Measurements from ENCODE around the gene SND1.

SND1 gene

GRCh38 chr7:127798023-127798422 is 146.0 kb downstream of the SND1 start:
- TF ChIP-seq CTCF (IDR thresholded peaks at IDR 0.05; ENCODE audit: low read depth, low read length, missing control alignments) = no peak
- H3K4me3 ChIP-seq (replicated peaks; ENCODE audit: low read depth, low read length) = no peak overlapping the region
- no peak for DNase-seq (ENCODE audit: extremely low read depth, low read depth)

- no peak for TF ChIP-seq CTCF (IDR thresholded peaks at IDR 0.05; ENCODE audit: low read depth, low read length, missing control alignments)
- no peak for DNase-seq (ENCODE audit: extremely low read depth, low read depth)
- H3K4me3 ChIP-seq (replicated peaks; ENCODE audit: low read depth, low read length) = no peak overlapping the region
Measured at GRCh38 chr7:127798769-127799372, 146.9 kb downstream of the SND1 start.

GRCh38 chr7:127799535-127800305 is 147.7 kb downstream of the SND1 start:
- no peak for TF ChIP-seq CTCF (IDR thresholded peaks at IDR 0.05; ENCODE audit: low read depth, low read length, missing control alignments)
- DNase-seq (ENCODE audit: extremely low read depth, low read depth) = no peak

DNA sequence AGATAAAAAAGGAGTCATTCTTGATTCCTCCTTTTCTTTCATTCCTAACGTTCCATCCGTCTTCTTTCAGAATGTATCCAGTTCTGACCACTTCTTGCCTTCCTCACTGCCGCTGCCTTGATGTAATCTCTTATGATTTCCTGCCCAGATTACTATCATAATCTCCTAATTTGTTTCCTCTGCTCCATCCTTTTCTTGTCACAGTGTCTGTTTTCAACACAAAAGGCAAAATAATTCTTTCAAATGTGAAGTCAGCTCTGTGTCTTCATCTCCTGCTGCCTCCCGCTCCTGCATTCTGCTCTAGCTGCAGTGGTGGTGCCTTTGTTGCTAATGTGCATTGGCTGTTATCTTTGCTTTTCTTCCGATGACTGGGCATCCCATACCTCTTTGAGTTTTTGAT is 150.9 kb downstream of the SND1 start:
- no peak overlapping the region for H3K4me3 ChIP-seq (replicated peaks; ENCODE audit: low read depth, low read length)
- no peak for TF ChIP-seq CTCF (IDR thresholded peaks at IDR 0.05; ENCODE audit: low read depth, low read length, missing control alignments)
- DNase-seq (ENCODE audit: extremely low read depth, low read depth) = no peak

More at GRCh38 chr7:127799535-127800305, 147.7 kb downstream of the SND1 start:
- no peak overlapping the region for H3K4me3 ChIP-seq (replicated peaks; ENCODE audit: low read depth, low read length)

DNA sequence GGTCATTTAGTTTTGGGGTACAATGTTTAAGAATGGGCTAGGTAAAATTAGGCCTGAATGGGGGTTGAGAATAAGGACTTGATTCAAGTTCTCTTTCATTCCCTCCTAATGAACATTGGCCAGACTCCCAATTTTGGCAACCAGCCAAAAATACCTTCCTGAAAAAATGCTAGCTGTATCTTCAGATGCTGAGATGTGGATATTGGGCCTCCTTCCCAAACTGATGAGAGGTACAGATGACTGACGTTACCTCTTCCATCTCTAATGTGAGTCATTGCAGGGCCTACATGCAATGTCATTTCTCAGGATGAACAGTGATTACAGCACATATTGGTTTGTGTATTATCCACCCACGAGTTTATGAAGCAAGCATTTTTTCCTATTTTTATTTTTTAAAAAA is 151.6 kb downstream of the SND1 start:
- no peak for DNase-seq (ENCODE audit: extremely low read depth, low read depth)
- no peak overlapping the region for H3K4me3 ChIP-seq (replicated peaks; ENCODE audit: low read depth, low read length)
- TF ChIP-seq CTCF (IDR thresholded peaks at IDR 0.05; ENCODE audit: low read depth, low read length, missing control alignments) = no peak

GRCh38 chr7:127807340-127807739 is 155.3 kb downstream of the SND1 start:
- no peak for TF ChIP-seq CTCF (IDR thresholded peaks at IDR 0.05; ENCODE audit: low read depth, low read length, missing control alignments)

More at GRCh38 chr7:127807340-127807739, 155.3 kb downstream of the SND1 start:
- no peak for DNase-seq (ENCODE audit: extremely low read depth, low read depth)
- no peak overlapping the region for H3K4me3 ChIP-seq (replicated peaks; ENCODE audit: low read depth, low read length)
